BJ (cell line): Measurements from ENCODE around the gene RBM20. TPM values are rescaled to one million over a fixed set of nuclear protein-coding genes. Genes with fewer than 3 reads are reported as not detected.

Experiments used
- CTCF ChIA-PET: fragments of 350-600 bp; formaldehyde crosslinking; extraction: SDS; loops from one replicate; lab custom pipeline; 2021; ENCODE audit warnings: antibody characterized with exemption, inconsistent platforms; lab: Yijun Ruan, JAX
- POLR2A ChIA-PET: fragments of 300-600 bp; sonication (Branson Sonifier 250); formaldehyde crosslinking; extraction: SDS; loops from one replicate; lab custom pipeline; 2021; ENCODE audit warnings: antibody characterized with exemption; lab: Charles Lee
- DNase-seq: peaks from one replicate; pipeline ENCODE4 v3.0.0-alpha.2; 2011; ENCODE audit warnings: low read depth
- H3K27me3 ChIP-seq: 2 replicates; pipeline ENCODE4 v1.6.0; 2011; ENCODE audit warnings: low read length; ENCODE audit not compliant: control insufficient read depth, insufficient read depth
- H3K36me3 ChIP-seq: 2 replicates; pipeline ENCODE4 v1.5.1; 2011; ENCODE audit warnings: low read length; ENCODE audit not compliant: control insufficient read depth, insufficient read depth
- H3K4me3 ChIP-seq: 2 replicates; pipeline ENCODE4 v1.5.1; 2011; ENCODE audit warnings: low read depth, mild to moderate bottlenecking, control low read depth, low read length
- CTCF ChIP-seq: IDR thresholded peaks from 2 replicates; pipeline ENCODE4 v1.5.1; 2011; ENCODE audit warnings: low read depth, mild to moderate bottlenecking, control low read depth, inconsistent platforms, low read length, moderate library complexity; ENCODE audit not compliant: insufficient read depth
- polyA plus RNA-seq: library from polyadenylated mRNA; depleted of rRNA; stranded (reverse); fragments of >200 nt; gene quantifications from 2 replicates; pipeline ENCODE4 v1.2.3, GENCODE V29; 2011

RBM20 gene
- polyA plus RNA-seq, 1 experiment = not detected

GRCh38 chr10:110709964-110710587, 65.9 kb downstream of the RBM20 start:
- no peak for TF ChIP-seq CTCF
- ChIA-PET CTCF (no interaction called here), POLR2A (interaction anchor here (0.6 kb wide), 1 partner anchor 255 kb away, joined by 3 read pairs; no protein-coding TSS in a partner anchor)
- Histone ChIP-seq H3K4me3 (no peak overlapping the region), H3K27me3 (peaks cover 2% of the 10 kb centered on the region; the same call in 1 of the 2 replicates), H3K36me3 (no peaks in the 10 kb centered on the region)
- no peak for DNase-seq

- POLR2A ChIA-PET = no interaction called here
- TF ChIP-seq CTCF = no peak
- Histone ChIP-seq H3K36me3 (no peaks in the 10 kb centered on the region), H3K27me3 (peaks cover 2% of the 10 kb centered on the region; the same call in 1 of the 2 replicates), H3K4me3 (no peak overlapping the region)
- no peak for DNase-seq
- CTCF ChIA-PET = interaction anchor here (0.6 kb wide), 1 partner anchor 1548 kb away, joined by 3 read pairs; no protein-coding TSS in a partner anchor
Observed at GRCh38 chr10:110710621-110711020, 66.5 kb downstream of the RBM20 start.

- ChIA-PET POLR2A (no interaction called here), CTCF (no interaction called here)
- TF ChIP-seq CTCF = no peak
- no peak for DNase-seq
- peaks cover 2% of the 10 kb centered on the region; the same call in 1 of the 2 replicates for H3K27me3 ChIP-seq
- no peak overlapping the region for H3K4me3 ChIP-seq
- H3K36me3 ChIP-seq = no peaks in the 10 kb centered on the region
Observed at GRCh38 chr10:110711382-110711781, 67.2 kb downstream of the RBM20 start.

GRCh38 chr10:110714356-110714755, 70.2 kb downstream of the RBM20 start:
- POLR2A ChIA-PET = no interaction called here
- no peak for TF ChIP-seq CTCF
- no peak for DNase-seq
- no peaks in the 10 kb centered on the region for H3K36me3 ChIP-seq
- CTCF ChIA-PET = interaction anchor here (0.8 to 1.5 kb wide), 2 partner anchors 42 to 406 kb away, joined by 4 to 5 read pairs; no protein-coding TSS in a partner anchor
- H3K27me3 ChIP-seq = peaks cover 2% of the 10 kb centered on the region; the same call in 1 of the 2 replicates
- no peak overlapping the region for H3K4me3 ChIP-seq

GRCh38 chr10:110717781-110718589, 73.8 kb downstream of the RBM20 start:
- H3K4me3 ChIP-seq = no peak overlapping the region
- DNase-seq = no peak
- ChIA-PET POLR2A (no interaction called here), CTCF (no interaction called here)
- H3K27me3 ChIP-seq = peaks cover 2% of the 10 kb centered on the region
- no peaks in the 10 kb centered on the region for H3K36me3 ChIP-seq
- TF ChIP-seq CTCF = no peak
